HG03135 (cell line): ENCODE data around the gene AADACL2.
"Not testable (repeated sequence)": the region's sequence is repeated elsewhere in the genome, so short reads cannot be mapped to it uniquely, and the experiment has no call there.

Source experiments
- ATAC-seq: cut with Tn5 transposase; IDR thresholded peaks from one replicate; pipeline ENCODE4 v1.9.1; 2021; ENCODE audit warnings: mild to moderate bottlenecking, moderate library complexity; ENCODE audit not compliant: unreplicated experiment

Gene AADACL2

GRCh38 chr3:151733613-151734012 lies at the start of gene AADACL2:
AADACL2 (plus strand) TSS chr3:151733927; CDS start chr3:151734036, 109 bp downstream.
- ATAC-seq = no peak

- no peak for ATAC-seq
Measured at GRCh38 chr3:151684094-151684493, 49.6 kb upstream of the AADACL2 start.

DNA sequence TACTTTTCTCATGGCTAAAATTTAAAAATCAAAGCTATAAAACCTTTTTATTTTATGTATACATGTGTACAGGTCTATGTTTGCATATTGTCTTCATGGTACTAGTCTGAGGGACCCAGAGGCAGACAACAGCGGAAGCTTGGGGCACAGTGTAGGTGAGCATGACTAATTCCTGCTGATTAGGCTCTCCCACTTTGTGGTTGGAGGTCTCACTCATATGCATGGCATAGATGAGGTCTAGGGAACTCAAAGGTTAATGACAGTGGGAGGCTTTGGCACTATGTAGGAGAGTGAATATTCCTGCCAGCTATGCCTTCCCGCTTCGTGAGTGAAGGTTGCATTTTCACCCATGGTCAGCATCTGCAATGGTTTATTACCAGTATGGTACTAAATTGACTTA lies 47.5 kb upstream of the AADACL2 start:
- no peak for ATAC-seq

DNA sequence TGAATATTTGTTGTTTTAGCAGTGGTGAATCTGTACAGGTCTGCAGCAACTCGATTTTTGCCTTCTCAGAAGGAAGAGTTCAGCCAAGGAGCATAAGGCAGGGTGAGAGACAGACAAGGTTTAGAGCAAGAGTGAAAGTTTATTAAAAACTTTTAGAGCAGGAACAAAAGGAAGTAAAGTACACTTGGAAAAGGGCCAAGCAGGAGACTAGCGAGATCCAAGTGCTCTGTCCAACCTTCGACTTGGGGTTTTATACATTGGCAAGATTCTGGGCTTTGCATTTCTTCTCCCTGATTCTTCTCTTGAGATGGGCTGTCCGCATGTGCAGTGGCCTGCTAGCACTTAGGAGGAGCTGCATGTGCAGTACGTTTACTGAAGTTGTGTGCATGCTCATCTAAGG lies 46.7 kb upstream of the AADACL2 start:
- ATAC-seq = no peak

- no peak for ATAC-seq
Measured at GRCh38 chr3:151688571-151688970, 45.2 kb upstream of the AADACL2 start.

DNA sequence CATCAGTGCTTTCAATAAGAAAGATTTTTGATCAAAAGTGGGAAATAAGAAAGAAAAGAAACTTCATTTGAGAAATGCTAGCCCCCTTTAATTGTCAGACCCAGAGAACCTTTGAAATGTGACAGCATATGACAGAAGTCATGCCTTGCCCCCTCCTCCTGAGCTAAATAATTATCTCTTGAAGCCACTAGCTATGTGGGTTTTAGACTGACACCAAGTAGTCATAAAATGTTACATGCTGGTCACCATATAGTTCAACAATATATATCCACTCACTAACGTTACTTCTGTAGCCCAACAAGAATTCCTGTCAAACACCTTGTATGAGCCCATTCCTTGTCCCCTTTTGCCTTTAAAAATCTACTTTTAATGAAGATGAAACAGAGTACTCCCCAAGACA lies 43.1 kb upstream of the AADACL2 start:
- ATAC-seq = no peak

- no peak for ATAC-seq
Measured at GRCh38 chr3:151697496-151697895, 36.2 kb upstream of the AADACL2 start.

DNA sequence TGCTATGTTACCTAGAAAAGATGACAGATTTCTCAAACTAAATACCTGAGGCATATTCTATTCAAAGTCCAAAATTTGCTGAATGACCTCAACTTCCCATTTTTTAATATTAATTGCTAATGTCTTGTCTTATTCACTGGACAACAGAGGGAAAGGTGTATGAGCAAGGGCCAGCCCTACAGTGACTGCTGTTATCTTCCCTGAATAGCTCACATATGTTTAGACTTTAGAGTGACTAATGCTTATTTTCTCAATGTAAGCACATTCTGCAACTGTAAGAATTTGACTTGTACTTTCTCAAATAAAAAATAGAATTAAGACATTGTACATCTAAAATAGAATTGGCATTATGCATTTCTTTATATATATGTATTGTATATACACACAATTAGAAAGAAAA lies 26.5 kb upstream of the AADACL2 start:
- ATAC-seq = no peak

GRCh38 chr3:151708868-151709267 lies 24.9 kb upstream of the AADACL2 start:
- no peak for ATAC-seq

DNA sequence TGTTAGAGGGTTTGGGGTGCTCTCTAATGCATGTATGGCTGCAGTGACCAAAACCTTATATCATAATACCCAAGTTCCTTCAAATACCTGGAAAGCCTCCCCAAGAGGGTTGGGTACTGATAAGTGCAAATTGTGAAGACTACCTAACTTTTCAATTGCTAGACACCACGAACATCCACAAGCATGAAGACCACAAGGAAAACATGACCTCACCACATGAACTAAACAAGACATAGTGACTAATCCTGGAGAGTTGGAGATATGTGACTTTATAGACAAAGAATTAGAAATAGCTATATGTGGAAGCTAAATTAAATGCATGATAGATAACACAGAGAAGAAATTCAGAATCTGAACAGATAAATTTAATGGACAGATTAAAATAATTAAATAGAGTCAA lies 23.9 kb upstream of the AADACL2 start:
- no peak for ATAC-seq

DNA sequence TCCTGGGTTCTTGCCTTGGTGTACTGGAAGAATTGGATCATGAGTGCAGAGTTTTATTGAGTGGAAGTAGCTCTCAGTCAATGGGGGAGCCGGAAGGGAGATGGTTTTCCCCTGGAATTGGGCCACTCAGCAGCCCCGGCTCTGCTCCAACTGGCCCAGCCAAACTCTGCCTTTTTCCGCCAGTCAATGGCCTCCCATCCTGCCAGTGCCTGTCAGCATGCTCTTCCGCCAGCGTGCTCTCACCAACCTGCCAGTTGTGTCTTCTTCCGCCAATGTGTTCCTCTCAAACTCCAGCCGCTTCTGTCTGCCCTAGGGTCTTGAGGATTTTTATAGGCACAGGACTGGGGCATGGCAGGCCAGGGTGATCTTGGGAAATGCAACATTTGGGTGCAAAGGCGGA lies 12.4 kb upstream of the AADACL2 start:
- ATAC-seq = no peak

DNA sequence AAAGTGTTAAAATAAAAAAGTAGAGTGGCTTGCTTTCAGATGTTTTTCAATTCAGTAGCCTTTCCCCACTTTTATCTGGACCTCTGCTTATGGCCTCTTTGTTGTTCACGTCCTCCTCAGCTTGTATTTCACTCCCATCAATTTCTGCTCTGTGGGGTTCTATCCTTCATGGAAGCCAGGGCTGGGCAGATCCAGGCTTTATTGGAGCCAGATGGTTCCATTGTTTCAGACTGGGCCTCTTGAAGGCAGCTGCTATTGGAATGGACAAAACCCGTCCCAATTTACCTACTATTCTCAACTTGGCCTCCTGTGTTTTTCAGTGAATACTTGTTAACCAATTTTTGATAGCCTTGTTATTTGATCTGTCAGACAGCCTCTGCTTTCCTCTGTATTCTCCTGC lies 10.9 kb upstream of the AADACL2 start:
- no peak for ATAC-seq

DNA sequence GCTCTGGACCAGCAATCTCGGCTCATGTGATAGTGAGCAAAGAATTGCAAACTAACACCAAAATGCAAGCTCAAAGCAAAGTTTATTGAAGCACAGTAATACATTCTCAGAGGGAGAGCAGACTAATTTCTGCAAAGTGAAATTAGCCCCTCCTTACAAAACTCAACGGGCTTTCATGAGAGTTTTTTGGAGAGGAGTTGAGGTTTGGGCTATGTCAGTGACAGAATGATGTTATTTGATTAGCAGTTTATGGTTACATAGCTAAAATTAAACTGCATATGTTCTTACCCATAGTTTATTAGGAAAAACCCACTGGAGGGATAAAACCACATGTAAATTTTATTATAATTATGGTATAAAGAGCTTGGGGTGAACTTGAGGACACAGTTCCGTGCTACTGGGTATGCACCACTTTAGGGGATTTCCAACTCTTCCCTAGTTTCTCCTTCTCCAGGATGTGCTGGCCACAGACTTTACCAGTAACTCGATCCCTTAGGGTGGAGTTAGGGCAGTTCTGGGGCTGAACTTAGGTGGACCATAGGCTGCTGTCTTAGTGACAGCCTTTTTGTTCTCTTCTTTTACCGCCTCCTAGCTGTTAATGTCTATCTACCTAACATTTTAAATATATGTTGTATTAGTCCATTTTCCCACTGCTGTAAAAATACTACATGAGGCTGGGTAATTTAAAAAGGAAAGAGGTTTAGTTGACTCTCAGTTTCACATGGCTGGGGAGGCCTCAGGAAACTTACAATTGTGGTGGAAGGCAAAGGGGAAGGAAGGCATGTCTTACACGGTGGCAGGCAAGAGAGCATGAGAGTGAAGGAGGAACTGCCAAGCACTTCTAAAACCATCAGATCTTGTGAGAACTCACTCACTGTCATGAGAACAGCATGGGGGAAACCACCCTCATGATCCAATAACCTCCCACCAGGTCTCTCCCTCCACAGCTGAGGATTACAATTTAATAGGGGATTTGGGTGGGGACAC lies 8.9 kb upstream of the AADACL2 start:
- ATAC-seq = no peak

- ATAC-seq = no peak
Measured at GRCh38 chr3:151726016-151726415, 7.7 kb upstream of the AADACL2 start.

GRCh38 chr3:151732861-151733260 lies 866 bp upstream of the AADACL2 start:
- ATAC-seq = no peak

DNA sequence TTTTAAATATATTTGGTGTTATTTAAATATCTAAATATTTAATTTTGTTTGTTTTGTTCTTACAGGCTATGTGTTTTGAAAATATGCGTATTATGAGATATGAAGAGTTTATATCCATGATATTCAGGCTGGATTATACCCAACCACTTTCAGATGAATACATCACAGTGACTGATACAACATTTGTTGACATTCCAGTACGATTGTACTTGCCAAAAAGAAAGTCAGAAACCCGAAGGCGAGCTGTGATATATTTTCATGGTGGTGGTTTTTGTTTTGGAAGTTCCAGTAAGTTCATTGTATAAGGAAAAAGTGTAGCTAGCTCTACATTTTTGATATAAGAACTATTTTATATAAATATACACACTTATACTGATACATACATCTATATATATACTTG lies 6.9 kb downstream of the AADACL2 start:
- no peak for ATAC-seq

GRCh38 chr3:151743855-151744254 lies 10.1 kb downstream of the AADACL2 start:
- ATAC-seq = no peak

GRCh38 chr3:151750181-151750580 lies 16.5 kb downstream of the AADACL2 start:
- ATAC-seq = no peak

GRCh38 chr3:151750678-151751077 lies 17.0 kb downstream of the AADACL2 start:
- no peak for ATAC-seq

DNA sequence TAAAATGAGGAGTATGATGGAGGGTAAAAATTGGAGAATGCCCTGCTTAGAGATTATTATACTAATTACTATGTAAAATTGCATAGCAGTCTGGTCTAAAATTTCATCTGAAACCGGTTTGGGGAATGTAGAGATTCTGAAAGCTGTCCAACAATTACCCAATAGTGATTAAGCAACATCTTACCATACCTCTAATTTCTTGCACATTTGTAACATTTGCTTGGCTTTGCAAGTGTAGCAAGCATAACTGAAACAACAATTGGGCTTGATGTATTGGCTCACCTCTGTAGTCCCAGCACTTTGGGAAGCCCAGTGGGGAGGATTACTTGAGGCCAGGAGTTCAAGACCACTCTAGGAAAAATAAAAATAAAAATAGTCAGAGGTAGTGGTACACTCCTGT lies 17.4 kb downstream of the AADACL2 start:
- no peak for ATAC-seq

DNA sequence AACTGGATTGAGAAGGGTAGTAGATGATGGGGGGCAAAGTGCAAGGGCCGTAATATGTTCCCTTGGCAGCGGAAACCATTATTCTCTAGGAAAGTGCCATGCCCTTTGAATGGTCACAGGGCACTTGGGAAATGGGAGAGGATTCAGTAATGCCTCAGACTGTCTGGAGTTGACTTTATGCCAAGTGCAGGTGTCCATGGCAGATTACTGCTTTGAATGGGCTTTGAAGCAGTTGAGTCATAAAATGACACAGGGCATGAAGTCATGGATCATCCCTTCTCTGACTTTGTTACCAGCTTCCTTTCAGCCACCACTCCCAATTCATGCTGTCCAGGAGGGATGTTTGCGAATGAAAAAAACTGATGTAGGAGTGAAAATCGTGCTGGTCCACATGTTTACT lies 20.1 kb downstream of the AADACL2 start:
- no peak for ATAC-seq

GRCh38 chr3:151761581-151761980 lies 27.9 kb downstream of the AADACL2 start:
- no peak for ATAC-seq

- ATAC-seq = not testable (repeated sequence)
Measured at GRCh38 chr3:151764699-151765098, 31.0 kb downstream of the AADACL2 start.
